K562 (cell line): ENCODE measurements around the gene DCXR. TPM values are rescaled to one million over a fixed set of nuclear protein-coding genes. Genes with fewer than 3 reads are reported as not detected.
A peak's percentile ranks its signal among the peaks of the same experiment; 100 is the strongest.

Experiments used
- ATF7 ChIP-seq: fragments of 450-650 bp; IDR thresholded peaks from 2 replicates; pipeline ENCODE4 v1.7.1; 2014; ENCODE audit warnings: mild to moderate bottlenecking, moderate library complexity
- CCNT2 ChIP-seq: IDR thresholded peaks from 2 replicates; pipeline ENCODE4 v1.6.1; 2011; ENCODE audit warnings: borderline replicate concordance, low read depth, mild to moderate bottlenecking, moderate library complexity, mixed read lengths, low read length; ENCODE audit not compliant: insufficient read length; ENCODE audit errors: extremely low read depth
- GABPB1 ChIP-seq: sonication (generic); formaldehyde crosslinking; IDR thresholded peaks from 2 replicates; pipeline ENCODE4 v1.8.0; 2022; ENCODE audit warnings: mild to moderate bottlenecking, missing genetic modification reagents
- GTF2E2 ChIP-seq: fragments of 200-800 bp; sonication (Bioruptor generic); IDR thresholded peaks from 2 replicates; pipeline ENCODE4 v1.6.1; 2016; ENCODE audit warnings: missing genetic modification characterization, missing compliant biosample characterization
- HDGF ChIP-seq: fragments of 450-650 bp; IDR thresholded peaks from 2 replicates; pipeline ENCODE4 v1.6.1; 2016
- NR1H2 ChIP-seq: sonication (generic); formaldehyde crosslinking; IDR thresholded peaks from 2 replicates; pipeline ENCODE4 v1.4.0; 2020; ENCODE audit warnings: mild to moderate bottlenecking, missing genetic modification reagents
- PHF8 ChIP-seq: fragments of 200-600 bp; sonication (generic); IDR thresholded peaks from 2 replicates; pipeline ENCODE4 v1.6.1; 2012; ENCODE audit warnings: mixed run types, mild to moderate bottlenecking, inconsistent platforms, low read length, moderate library complexity, borderline replicate concordance
- PTBP1 ChIP-seq: fragments of 200-400 bp; formaldehyde crosslinking; IDR thresholded peaks from 2 replicates; pipeline ENCODE4 v1.6.1; 2017; ENCODE audit warnings: low read depth, low read length
- TAF9B ChIP-seq: fragments of 450-650 bp; IDR thresholded peaks from 2 replicates; pipeline ENCODE4 v1.6.1; 2018; ENCODE audit warnings: mild to moderate bottlenecking; ENCODE audit not compliant: partially characterized antibody
- polyA plus RNA-seq, 8 experiments: library from polyadenylated mRNA; depleted of rRNA in 4 of 8; stranded (reverse) in 5 of 8; unstranded in 3 of 8; fragments of >200 nt; fragmentation: Nextera tagmentation in 2 of 8; fragmentation: Illumina TruSeq in 1 of 8; extraction: Ambion mirVana in 2 of 8; extraction: Trizol in 1 of 8; gene quantifications; 2 replicates each; pipeline versions ENCODE4 v1.2.1 to v1.2.3, GENCODE V29; 2011 to 2014; ENCODE audit warnings: inconsistent platforms in 1 of 8, missing spikeins in 1 of 8
- total RNA-seq, 7 experiments: library from RNA; depleted of rRNA in 6 of 7; stranded (reverse); fragments of >200 nt in 6 of 7; fragmentation: Illumina TruSeq in 2 of 7; extraction: Trizol in 2 of 7; gene quantifications; 2 replicates each; pipeline versions ENCODE4 v1.2.1 to v1.2.3, GENCODE V29; 2011 to 2021; ENCODE audit warnings: low replicate concordance in 1 of 7
- TF ChIP-seq, protein P1 (sequence below): sonication (generic); formaldehyde crosslinking; IDR thresholded peaks from 2 replicates; pipeline ENCODE4 v1.8.0; 2022; ENCODE audit warnings: mild to moderate bottlenecking, missing genetic modification reagents
- TF ChIP-seq, protein P2 (sequence below): sonication (generic); formaldehyde crosslinking; IDR thresholded peaks from 2 replicates; pipeline ENCODE4 v1.8.0; 2022; ENCODE audit warnings: mild to moderate bottlenecking, missing genetic modification reagents
- TF ChIP-seq, protein P3 (sequence below): fragments of 450-650 bp; IDR thresholded peaks from 2 replicates; pipeline ENCODE4 v1.6.1; 2017; ENCODE audit warnings: mild to moderate bottlenecking, moderate library complexity
- TF ChIP-seq, protein P4 (sequence below), 2 experiments: fragments of 250-450 bp in 1 of 2; fragments of 450-650 bp in 1 of 2; sonication (Bioruptor Pico) in 1 of 2; IDR thresholded peaks; 2 replicates each; pipeline versions ENCODE4 v1.6.1 to v1.8.0; 2016 to 2021; ENCODE audit warnings: mild to moderate bottlenecking in 2 of 2, moderate library complexity in 2 of 2, missing compliant biosample characterization in 1 of 2, missing genetic modification characterization in 1 of 2
- TF ChIP-seq, protein P5 (sequence below), 2 experiments: IDR thresholded peaks; 2 replicates each; pipeline ENCODE4 v1.6.1; 2011; ENCODE audit warnings: borderline replicate concordance in 1 of 2, control low read depth in 1 of 2, low read depth in 1 of 2, low read length in 1 of 2, mild to moderate bottlenecking in 1 of 2, mixed read lengths in 1 of 2, moderate library complexity in 1 of 2; ENCODE audit not compliant: insufficient read depth in 1 of 2, insufficient read length in 1 of 2, poor library complexity in 1 of 2, severe bottlenecking in 1 of 2; ENCODE audit errors: extremely low read depth in 1 of 2
- TF ChIP-seq, protein P6 (sequence below): fragments of 250-450 bp; sonication (Bioruptor Pico); IDR thresholded peaks from 2 replicates; pipeline ENCODE4 v1.5.0; 2021

DCXR gene
- total and polyA plus RNA-seq, 9 of the 15 experiments (the other 6 are each of a cell fraction or from before 2014, with no cell fraction given): 21.3 to 274 (median 156) TPM

DNA sequence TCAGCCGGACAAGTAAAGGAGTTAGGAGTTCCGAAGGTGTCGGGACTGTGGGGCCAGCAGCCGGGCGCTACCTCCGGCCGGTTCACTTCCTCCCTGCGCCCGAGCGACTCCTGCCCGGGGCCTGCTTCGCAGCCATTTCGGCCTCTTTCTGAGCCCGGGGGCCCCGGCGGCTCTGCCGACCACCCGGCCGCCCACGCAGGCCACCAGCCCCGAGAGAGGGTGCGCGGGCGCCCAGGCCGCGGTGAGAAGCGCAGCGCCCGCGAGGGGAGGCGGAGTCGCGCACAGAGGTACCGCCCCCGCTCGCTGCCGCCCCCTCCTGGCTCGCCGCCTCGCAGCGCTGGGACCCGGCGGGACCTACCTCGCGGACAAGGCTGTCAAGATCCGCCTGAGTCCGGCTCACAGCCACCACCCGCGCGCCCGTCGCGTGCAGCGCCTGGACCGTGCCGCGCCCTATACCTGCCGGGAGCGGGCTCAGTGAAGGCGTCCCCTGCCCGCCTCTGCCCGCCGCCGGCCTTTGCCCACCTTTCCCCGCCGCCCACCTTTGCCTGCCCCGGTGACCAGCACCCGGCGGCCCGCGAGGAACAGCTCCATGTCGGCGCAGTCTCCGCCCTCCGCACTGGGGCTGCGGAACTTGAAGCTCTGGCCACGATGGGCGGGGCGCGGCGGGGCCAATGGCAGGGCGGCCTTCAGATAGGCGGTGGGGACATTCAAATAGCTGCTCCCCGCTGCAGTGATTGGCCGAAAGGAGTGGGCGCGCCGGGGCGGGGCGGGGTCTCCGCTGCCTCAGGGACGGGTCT, at the start of gene DCXR (continued):
- peak; percentile 88; the same call in 1 of the 2 replicates for TF ChIP-seq PHF8
- TF ChIP-seq GTF2E2 (tag): no peak
- TF ChIP-seq, protein P1, sequence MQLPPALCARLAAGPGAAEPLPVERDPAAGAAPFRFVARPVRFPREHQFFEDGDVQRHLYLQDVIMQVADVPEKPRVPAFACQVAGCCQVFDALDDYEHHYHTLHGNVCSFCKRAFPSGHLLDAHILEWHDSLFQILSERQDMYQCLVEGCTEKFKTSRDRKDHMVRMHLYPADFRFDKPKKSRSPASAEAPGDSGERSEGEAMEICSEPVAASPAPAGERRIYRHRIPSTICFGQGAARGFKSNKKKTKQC (CRISPR knock-in tag): peak; percentile 95
- TF ChIP-seq ATF7: peak; percentile 84
- TF ChIP-seq, protein P2, sequence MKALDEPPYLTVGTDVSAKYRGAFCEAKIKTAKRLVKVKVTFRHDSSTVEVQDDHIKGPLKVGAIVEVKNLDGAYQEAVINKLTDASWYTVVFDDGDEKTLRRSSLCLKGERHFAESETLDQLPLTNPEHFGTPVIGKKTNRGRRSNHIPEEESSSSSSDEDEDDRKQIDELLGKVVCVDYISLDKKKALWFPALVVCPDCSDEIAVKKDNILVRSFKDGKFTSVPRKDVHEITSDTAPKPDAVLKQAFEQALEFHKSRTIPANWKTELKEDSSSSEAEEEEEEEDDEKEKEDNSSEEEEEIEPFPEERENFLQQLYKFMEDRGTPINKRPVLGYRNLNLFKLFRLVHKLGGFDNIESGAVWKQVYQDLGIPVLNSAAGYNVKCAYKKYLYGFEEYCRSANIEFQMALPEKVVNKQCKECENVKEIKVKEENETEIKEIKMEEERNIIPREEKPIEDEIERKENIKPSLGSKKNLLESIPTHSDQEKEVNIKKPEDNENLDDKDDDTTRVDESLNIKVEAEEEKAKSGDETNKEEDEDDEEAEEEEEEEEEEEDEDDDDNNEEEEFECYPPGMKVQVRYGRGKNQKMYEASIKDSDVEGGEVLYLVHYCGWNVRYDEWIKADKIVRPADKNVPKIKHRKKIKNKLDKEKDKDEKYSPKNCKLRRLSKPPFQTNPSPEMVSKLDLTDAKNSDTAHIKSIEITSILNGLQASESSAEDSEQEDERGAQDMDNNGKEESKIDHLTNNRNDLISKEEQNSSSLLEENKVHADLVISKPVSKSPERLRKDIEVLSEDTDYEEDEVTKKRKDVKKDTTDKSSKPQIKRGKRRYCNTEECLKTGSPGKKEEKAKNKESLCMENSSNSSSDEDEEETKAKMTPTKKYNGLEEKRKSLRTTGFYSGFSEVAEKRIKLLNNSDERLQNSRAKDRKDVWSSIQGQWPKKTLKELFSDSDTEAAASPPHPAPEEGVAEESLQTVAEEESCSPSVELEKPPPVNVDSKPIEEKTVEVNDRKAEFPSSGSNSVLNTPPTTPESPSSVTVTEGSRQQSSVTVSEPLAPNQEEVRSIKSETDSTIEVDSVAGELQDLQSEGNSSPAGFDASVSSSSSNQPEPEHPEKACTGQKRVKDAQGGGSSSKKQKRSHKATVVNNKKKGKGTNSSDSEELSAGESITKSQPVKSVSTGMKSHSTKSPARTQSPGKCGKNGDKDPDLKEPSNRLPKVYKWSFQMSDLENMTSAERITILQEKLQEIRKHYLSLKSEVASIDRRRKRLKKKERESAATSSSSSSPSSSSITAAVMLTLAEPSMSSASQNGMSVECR (CRISPR knock-in tag): peak; percentile 98
- no peak for TF ChIP-seq HDGF
- peak; percentile 12; the same call in 1 of the 2 replicates for TF ChIP-seq NR1H2 (CRISPR knock-in tag)
- TF ChIP-seq, protein P3, sequence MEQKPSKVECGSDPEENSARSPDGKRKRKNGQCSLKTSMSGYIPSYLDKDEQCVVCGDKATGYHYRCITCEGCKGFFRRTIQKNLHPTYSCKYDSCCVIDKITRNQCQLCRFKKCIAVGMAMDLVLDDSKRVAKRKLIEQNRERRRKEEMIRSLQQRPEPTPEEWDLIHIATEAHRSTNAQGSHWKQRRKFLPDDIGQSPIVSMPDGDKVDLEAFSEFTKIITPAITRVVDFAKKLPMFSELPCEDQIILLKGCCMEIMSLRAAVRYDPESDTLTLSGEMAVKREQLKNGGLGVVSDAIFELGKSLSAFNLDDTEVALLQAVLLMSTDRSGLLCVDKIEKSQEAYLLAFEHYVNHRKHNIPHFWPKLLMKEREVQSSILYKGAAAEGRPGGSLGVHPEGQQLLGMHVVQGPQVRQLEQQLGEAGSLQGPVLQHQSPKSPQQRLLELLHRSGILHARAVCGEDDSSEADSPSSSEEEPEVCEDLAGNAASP: no peak
- TF ChIP-seq PTBP1: no peak
- TF ChIP-seq TAF9B: no peak
- peak; percentile 85 for TF ChIP-seq CCNT2
- TF ChIP-seq, protein P4, sequence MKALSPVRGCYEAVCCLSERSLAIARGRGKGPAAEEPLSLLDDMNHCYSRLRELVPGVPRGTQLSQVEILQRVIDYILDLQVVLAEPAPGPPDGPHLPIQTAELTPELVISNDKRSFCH (CRISPR knock-in tag; IDR thresholded peaks at IDR 0.05): no peak
- TF ChIP-seq, protein P4 (tag; IDR thresholded peaks at IDR 0.05): peak; percentile 60; the same call in 1 of the 2 replicates
- TF ChIP-seq GABPB1: peak; percentile 85
- TF ChIP-seq, protein P5, sequence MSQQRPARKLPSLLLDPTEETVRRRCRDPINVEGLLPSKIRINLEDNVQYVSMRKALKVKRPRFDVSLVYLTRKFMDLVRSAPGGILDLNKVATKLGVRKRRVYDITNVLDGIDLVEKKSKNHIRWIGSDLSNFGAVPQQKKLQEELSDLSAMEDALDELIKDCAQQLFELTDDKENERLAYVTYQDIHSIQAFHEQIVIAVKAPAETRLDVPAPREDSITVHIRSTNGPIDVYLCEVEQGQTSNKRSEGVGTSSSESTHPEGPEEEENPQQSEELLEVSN (IDR thresholded peaks at IDR 0.05; ENCODE audit: borderline replicate concordance in 1 of 2, extremely low read depth in 1 of 2, insufficient read depth in 1 of 2, insufficient read length in 1 of 2, low read depth in 1 of 2, low read length in 1 of 2, poor library complexity in 1 of 2, severe bottlenecking in 1 of 2): peak; percentile 51 to 83
- TF ChIP-seq, protein P6, sequence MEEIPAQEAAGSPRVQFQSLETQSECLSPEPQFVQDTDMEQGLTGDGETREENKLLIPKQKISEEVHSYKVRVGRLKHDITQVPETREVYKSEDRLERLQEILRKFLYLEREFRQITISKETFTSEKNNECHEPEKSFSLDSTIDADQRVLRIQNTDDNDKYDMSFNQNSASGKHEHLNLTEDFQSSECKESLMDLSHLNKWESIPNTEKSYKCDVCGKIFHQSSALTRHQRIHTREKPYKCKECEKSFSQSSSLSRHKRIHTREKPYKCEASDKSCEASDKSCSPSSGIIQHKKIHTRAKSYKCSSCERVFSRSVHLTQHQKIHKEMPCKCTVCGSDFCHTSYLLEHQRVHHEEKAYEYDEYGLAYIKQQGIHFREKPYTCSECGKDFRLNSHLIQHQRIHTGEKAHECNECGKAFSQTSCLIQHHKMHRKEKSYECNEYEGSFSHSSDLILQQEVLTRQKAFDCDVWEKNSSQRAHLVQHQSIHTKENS (CRISPR knock-in tag): no peak
